ENCODE measurements around the gene GOLGA6L6. TPM values are rescaled to one million over a fixed set of nuclear protein-coding genes. Genes with fewer than 3 reads are reported as not detected.
"Not testable (repeated sequence)": the region's sequence is repeated elsewhere in the genome, so short reads cannot be mapped to it uniquely, and the experiment has no call there.

Gene GOLGA6L6
- total RNA-seq, 1 experiment from 2014 or later: not detected

DNA sequence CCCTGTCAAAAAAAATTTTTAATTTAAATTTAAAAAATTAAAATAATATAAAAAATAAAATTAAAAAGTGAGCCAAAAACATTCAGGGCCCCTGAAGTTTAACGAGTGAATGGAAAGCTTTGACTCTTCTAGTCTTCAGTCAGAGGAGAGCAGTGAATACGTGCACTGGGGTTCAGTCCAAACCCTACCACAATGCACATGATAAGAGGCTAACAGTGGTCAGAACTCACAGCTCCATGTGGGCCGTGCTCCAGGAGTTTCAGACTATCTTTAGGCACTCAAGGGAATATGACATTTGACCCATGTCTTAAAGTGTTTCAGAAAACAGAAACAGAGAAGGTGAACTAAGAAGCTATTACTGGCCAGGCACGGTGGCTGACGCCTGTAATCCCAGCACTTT is 48.6 kb downstream of the GOLGA6L6 start:
- BruUV-seq (replicated peaks); H3K9me2 ChIP-seq (replicated peaks; ENCODE audit: low read length); H3K27me3 ChIP-seq (ENCODE audit: low read length); H4K20me1 ChIP-seq (ENCODE audit: low read length); intact Hi-C loops (cut with micrococcal nuclease); CTCF ChIA-PET; H2AFZ ChIP-seq (ENCODE audit: low read length); DNase-seq; H3K4me1 ChIP-seq (ENCODE audit: insufficient read depth, low read length); H3K4me2 ChIP-seq (ENCODE audit: low read length); H3K36me3 ChIP-seq (ENCODE audit: low read depth, low read length); H3K27ac ChIP-seq (ENCODE audit: low read length); ATAC-seq; H3F3A ChIP-seq (ENCODE audit: low read length, unreplicated experiment); H3K4me3 ChIP-seq (ENCODE audit: low read length); H3K79me2 ChIP-seq (ENCODE audit: low read length); H3K9ac ChIP-seq (ENCODE audit: low read length); POLR2A ChIA-PET (ENCODE audit: unreplicated experiment); H3K9me3 ChIP-seq (ENCODE audit: low read length): not testable (repeated sequence)

DNA sequence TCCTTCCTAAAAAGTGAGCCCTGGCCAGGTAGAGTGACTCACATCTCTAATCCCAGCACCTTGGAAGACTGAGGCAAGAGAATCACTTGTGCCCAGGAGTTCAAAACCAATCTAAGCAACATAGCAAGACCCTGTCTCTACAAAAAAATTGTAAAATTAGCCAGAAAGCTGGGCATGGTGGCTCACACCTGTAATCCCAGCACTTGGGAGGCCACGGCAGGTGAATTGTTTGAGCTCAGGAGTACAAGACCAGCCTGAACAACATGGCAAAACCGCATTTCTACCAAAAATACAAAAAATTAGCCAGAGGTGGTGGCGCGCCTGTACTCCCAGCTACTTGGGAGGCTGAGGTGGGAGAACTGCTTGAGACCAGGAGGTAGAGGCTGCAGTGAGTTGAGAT is 49.0 kb downstream of the GOLGA6L6 start:
- H3K79me2 ChIP-seq (ENCODE audit: low read length); DNase-seq; H3F3A ChIP-seq (ENCODE audit: low read length, unreplicated experiment); H3K4me3 ChIP-seq (ENCODE audit: low read length); H3K27ac ChIP-seq (ENCODE audit: low read length); H4K20me1 ChIP-seq (ENCODE audit: low read length); H3K9me2 ChIP-seq (replicated peaks; ENCODE audit: low read length); H3K9ac ChIP-seq (ENCODE audit: low read length); BruUV-seq (replicated peaks); H3K27me3 ChIP-seq (ENCODE audit: low read length); CTCF ChIA-PET; ATAC-seq; H3K4me1 ChIP-seq (ENCODE audit: insufficient read depth, low read length); H2AFZ ChIP-seq (ENCODE audit: low read length); H3K9me3 ChIP-seq (ENCODE audit: low read length); POLR2A ChIA-PET (ENCODE audit: unreplicated experiment); H3K36me3 ChIP-seq (ENCODE audit: low read depth, low read length); intact Hi-C loops (cut with micrococcal nuclease); H3K4me2 ChIP-seq (ENCODE audit: low read length): not testable (repeated sequence)

DNA sequence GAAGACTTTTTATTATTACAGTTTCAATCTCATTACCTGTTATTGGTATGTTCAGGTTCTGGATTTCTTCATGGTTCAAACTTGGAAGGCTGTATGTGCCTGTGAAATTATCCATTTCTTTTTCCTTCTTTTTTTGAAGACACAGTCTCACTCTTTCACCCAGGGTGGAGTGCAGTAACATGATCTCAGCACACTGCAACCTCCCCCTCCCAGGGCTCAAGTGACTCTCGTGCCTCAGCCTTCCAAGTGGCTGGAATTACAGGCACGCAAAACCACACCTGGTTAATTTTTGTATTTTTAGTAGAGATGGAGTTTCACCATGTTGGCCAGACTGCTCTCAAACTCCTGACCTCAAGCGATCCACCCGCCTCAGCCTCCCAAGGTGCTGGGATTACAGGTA is 52.3 kb downstream of the GOLGA6L6 start:
- BruUV-seq (replicated peaks); H3K36me3 ChIP-seq (ENCODE audit: low read depth, low read length); ATAC-seq; CTCF ChIA-PET; H4K20me1 ChIP-seq (ENCODE audit: low read length); H3F3A ChIP-seq (ENCODE audit: low read length, unreplicated experiment); H3K79me2 ChIP-seq (ENCODE audit: low read length); intact Hi-C loops (cut with micrococcal nuclease); H3K27ac ChIP-seq (ENCODE audit: low read length); H3K4me1 ChIP-seq (ENCODE audit: insufficient read depth, low read length); H3K4me3 ChIP-seq (ENCODE audit: low read length); H3K9me3 ChIP-seq (ENCODE audit: low read length); H3K27me3 ChIP-seq (ENCODE audit: low read length); DNase-seq; POLR2A ChIA-PET (ENCODE audit: unreplicated experiment); H3K4me2 ChIP-seq (ENCODE audit: low read length); H3K9ac ChIP-seq (ENCODE audit: low read length); H3K9me2 ChIP-seq (replicated peaks; ENCODE audit: low read length); H2AFZ ChIP-seq (ENCODE audit: low read length): not testable (repeated sequence)

Measured in PC-3 (cell line).